ENCODE measurements around the gene ATG101.

DNA sequence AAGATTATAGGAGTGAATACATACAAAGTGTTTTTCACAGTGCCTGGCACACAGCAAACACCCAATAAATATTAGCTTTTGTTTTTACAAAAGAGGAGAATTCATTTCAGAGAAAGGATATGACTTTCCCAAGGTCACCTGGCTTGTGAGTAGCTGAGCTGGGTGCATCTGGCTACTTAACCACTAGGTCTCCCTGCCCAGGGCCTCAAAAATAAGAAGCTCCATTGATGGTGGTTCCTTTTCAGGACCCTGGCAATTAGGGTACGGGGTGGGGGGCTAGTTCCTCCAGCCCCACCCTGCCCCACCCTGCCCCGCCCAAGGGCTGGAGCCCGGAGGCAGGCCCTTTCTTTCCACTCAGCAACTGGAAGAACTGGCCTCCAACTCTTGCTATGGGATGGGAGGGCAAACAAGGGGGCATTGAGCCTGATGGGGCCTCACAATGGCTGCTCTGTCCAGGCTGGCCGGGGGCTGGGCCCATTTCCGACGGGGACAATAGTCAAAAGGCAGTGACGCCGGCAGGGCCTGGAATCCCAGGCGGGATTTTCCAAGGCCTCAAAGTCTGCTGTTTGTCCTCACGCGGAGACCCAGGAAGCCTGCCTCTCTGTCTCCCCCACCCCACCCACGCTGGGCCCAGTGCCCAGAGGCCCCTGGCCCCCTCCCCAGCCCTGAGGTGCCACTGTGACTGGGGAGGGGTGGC, 8.2 kb upstream of the ATG101 start:
- TF ChIP-seq, protein P1, sequence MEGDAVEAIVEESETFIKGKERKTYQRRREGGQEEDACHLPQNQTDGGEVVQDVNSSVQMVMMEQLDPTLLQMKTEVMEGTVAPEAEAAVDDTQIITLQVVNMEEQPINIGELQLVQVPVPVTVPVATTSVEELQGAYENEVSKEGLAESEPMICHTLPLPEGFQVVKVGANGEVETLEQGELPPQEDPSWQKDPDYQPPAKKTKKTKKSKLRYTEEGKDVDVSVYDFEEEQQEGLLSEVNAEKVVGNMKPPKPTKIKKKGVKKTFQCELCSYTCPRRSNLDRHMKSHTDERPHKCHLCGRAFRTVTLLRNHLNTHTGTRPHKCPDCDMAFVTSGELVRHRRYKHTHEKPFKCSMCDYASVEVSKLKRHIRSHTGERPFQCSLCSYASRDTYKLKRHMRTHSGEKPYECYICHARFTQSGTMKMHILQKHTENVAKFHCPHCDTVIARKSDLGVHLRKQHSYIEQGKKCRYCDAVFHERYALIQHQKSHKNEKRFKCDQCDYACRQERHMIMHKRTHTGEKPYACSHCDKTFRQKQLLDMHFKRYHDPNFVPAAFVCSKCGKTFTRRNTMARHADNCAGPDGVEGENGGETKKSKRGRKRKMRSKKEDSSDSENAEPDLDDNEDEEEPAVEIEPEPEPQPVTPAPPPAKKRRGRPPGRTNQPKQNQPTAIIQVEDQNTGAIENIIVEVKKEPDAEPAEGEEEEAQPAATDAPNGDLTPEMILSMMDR (conservative IDR thresholded peaks at IDR 0.05 in 1 of 2, IDR thresholded peaks at IDR 0.05 in 1 of 2; ENCODE audit: extremely low read depth in 1 of 2, insufficient read depth in 1 of 2, low read depth in 1 of 2, low read length in 2 of 2) = no peak
- TF ChIP-seq EZH2 (IDR thresholded peaks at IDR 0.05; ENCODE audit: borderline replicate concordance, low read length) = no peak
